ENCODE measurements around the gene ZCCHC7. TPM values are rescaled to one million over a fixed set of nuclear protein-coding genes. Genes with fewer than 3 reads are reported as not detected.

ZCCHC7 gene
- total and polyA plus RNA-seq, 2 of the 8 experiments (the other 6 are each of a cell fraction or from before 2014, with no cell fraction given) = 12.2 to 27.5 TPM

- ChIA-PET POLR2A (ENCODE audit: partially characterized antibody) (interaction anchor here (0.8 kb wide), 1 partner anchor 49 kb away, joined by 3 read pairs; no protein-coding TSS in a partner anchor), CTCF (ENCODE audit: partially characterized antibody) (interaction anchor here (0.6 to 1.4 kb wide), 4 partner anchors 8 to 136 kb away, joined by 3 read pairs; partner anchors contain the start of gene ZCCHC7)
- H3K14ac ChIP-seq (ENCODE audit: insufficient read length) = no peak overlapping the region
- TF ChIP-seq SRF (IDR thresholded peaks at IDR 0.05; ENCODE audit: low read depth, low read length) (no peak), RFX5 (IDR thresholded peaks at IDR 0.05; ENCODE audit: borderline replicate concordance, low read depth, low read length) (no peak), TAF7 (optimal IDR thresholded peaks at IDR 0.05; ENCODE audit: borderline replicate concordance, low read depth, low read length) (no peak), MAFK (IDR thresholded peaks at IDR 0.05; ENCODE audit: low read depth, low read length) (peak; percentile 87), BCL11A (IDR thresholded peaks at IDR 0.05; ENCODE audit: low read depth in 2 of 2, low read length in 2 of 2) (no peak), PHF8 (conservative IDR thresholded peaks at IDR 0.05; ENCODE audit: low read depth, low read length) (no peak), RAD21 (IDR thresholded peaks at IDR 0.05 in 1 of 2, conservative IDR thresholded peaks at IDR 0.05 in 1 of 2; ENCODE audit: low read depth in 2 of 2, low read length in 2 of 2) (no peak), MAX (IDR thresholded peaks at IDR 0.05) (no peak), BACH1 (IDR thresholded peaks at IDR 0.05; ENCODE audit: low read length) (peak; percentile 83)
Measured at GRCh38 chr9:37255944-37256862, 135.8 kb downstream of the ZCCHC7 start.

More at GRCh38 chr9:37255944-37256862, 135.8 kb downstream of the ZCCHC7 start:
- no peak overlapping the region for H2BK5ac ChIP-seq (ENCODE audit: low read depth, low read length)
- H3K27ac ChIP-seq (ENCODE audit: low read depth, low read length) = no peak overlapping the region
- H2BK20ac ChIP-seq (ENCODE audit: low read length) = no peak overlapping the region
- DNase-seq (ENCODE audit: low read depth in 1 of 2, low spot score in 2 of 2) (no peak), FAIRE-seq (peak; percentile 19)
- H2BK15ac ChIP-seq (ENCODE audit: low read length) = no peak overlapping the region
- peaks cover 0 to 12% of the 10 kb centered on the region in 2 experiments; a peak in 2 of 4 replicates for H3K79me2 ChIP-seq (ENCODE audit: control insufficient read depth in 1 of 2, insufficient read depth in 2 of 2, low read length in 2 of 2)
- no peaks in the 10 kb centered on the region for H3K36me3 ChIP-seq (ENCODE audit: control insufficient read depth in 2 of 4, insufficient read depth in 4 of 4, low read length in 3 of 4)
- H3K27me3 ChIP-seq (replicated peaks in 1 of 4; ENCODE audit: control insufficient read depth in 3 of 4, extremely low read depth in 1 of 4, insufficient read depth in 3 of 4, low read length in 3 of 4) = no peaks in the 10 kb centered on the region
- no peaks in the 10 kb centered on the region for H4K20me1 ChIP-seq (replicated peaks in 1 of 2; ENCODE audit: control insufficient read depth in 1 of 2, insufficient read depth in 2 of 2, low read length in 2 of 2)
- no peak overlapping the region for H4K5ac ChIP-seq (ENCODE audit: insufficient read length, low read depth, low read length)
- no peak overlapping the region for H2BK12ac ChIP-seq (ENCODE audit: low read depth, low read length)
- no peak overlapping the region for H3K4ac ChIP-seq (replicated peaks; ENCODE audit: insufficient read length, low read depth, low read length)
- H4K91ac ChIP-seq (replicated peaks; ENCODE audit: insufficient read length, low read length) = no peak overlapping the region
- no peak overlapping the region for H2AK5ac ChIP-seq (ENCODE audit: low read depth, low read length)
- no peak overlapping the region for H4K8ac ChIP-seq (ENCODE audit: extremely low read depth, insufficient read depth, low read length)
- H3K23me2 ChIP-seq (ENCODE audit: low read depth, low read length) = no peaks in the 10 kb centered on the region
- H3K9me3 ChIP-seq (ENCODE audit: insufficient read depth in 2 of 2, low read depth in 1 of 2, low read length in 1 of 2) = no peaks in the 10 kb centered on the region
- no peak overlapping the region for H3K23ac ChIP-seq (ENCODE audit: insufficient read length)
- no peak overlapping the region for H2BK120ac ChIP-seq (replicated peaks; ENCODE audit: low read depth, low read length)
- H3K56ac ChIP-seq (replicated peaks; ENCODE audit: insufficient read length, low read depth, low read length) = no peak overlapping the region
- no peak overlapping the region for H3K18ac ChIP-seq (ENCODE audit: extremely low read depth, low read length)
- H3K4me1 ChIP-seq (replicated peaks in 1 of 4; ENCODE audit: control insufficient read depth in 3 of 4, insufficient read depth in 4 of 4, low read length in 3 of 4) = peaks cover 3 to 17% (median 9%) of the 10 kb centered on the region in 4 experiments
- H2AFZ ChIP-seq (ENCODE audit: low read length) = no peak overlapping the region
- H3K4me2 ChIP-seq (ENCODE audit: insufficient read depth in 1 of 2, low read depth in 2 of 2, low read length in 2 of 2) = no peak overlapping the region
- H3K4me3 ChIP-seq (ENCODE audit: extremely low read depth in 1 of 4, insufficient read depth in 2 of 4, low read depth in 3 of 4, low read length in 4 of 4) = no peak overlapping the region
- H3K79me1 ChIP-seq (ENCODE audit: low read depth, low read length) = no peaks in the 10 kb centered on the region
- no peak overlapping the region for H3K9ac ChIP-seq (replicated peaks in 1 of 4; ENCODE audit: extremely low read depth in 1 of 4, low read depth in 3 of 4, low read length in 3 of 4)
- 63% methylated on average over 4 of the region's 4 CpGs; no CpG with 5 or more reads in 1 of the 2 experiments for WGBS, 2 experiments (ENCODE audit: extremely low coverage in 1 of 2, insufficient coverage in 1 of 2, insufficient read length in 1 of 2, insufficient replicate concordance in 2 of 2, low coverage in 1 of 2, low lambda C conversion rate in 2 of 2, missing lambda C conversion rate in 1 of 2)
